ENCODE measurements around the gene TTC9.
A peak's percentile ranks its signal among the peaks of the same experiment; 100 is the strongest.
"Not testable (repeated sequence)": the region's sequence is repeated elsewhere in the genome, so short reads cannot be mapped to it uniquely, and the experiment has no call there.

TTC9 gene

DNA sequence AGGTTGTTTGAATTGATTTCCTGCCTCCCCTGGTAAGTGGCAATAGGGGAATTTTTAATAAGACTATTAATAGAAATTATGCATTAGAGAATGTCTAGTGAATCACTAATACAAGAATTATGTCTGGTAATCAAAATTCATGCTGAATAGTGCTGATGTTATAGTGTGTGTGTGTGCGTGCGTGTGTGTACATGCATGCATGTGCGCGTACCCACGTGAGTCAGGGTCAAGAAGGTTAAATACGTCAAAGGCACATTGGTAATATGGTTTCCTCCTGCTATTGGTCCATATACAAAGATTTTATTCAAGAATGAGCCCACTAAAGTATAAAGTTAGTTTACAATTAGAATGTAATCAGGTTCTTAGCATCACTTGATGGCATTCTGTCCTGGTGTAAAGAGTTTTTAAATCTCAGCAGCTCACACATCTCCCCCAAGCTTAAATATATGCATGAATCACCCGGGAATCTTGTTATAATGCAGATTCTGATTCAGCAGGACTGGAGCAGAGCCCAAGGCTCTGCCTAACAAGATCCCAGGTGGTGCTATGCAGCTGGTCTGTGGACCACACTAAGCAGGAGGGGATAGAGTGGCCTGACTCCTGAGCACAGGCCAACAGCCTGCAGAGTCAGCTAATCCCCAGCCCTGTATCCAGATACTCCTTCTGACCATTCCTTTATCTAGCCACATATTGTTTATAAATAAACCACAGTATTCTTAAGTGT, 43.9 kb downstream of the TTC9 start:
- no peak for DNase-seq

DNA sequence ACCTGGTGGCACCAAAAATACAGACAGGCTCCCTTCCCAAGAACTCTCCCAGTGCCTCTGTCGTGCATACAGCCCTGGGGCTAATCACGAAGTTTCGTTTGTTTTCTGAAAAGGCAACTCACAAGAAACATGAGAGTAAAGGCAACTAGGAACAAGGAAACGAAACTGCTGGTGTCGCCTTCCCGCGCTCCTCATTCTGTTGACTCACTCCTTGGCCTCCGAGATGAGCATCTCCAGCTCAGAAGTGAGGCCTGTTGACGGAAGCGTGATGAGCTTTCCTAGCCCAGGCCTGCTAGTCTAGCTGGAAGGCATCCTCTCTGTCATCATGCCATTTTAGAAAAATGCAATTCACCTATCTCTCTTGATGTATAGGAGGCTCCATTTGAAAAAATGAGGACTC, 50.5 kb downstream of the TTC9 start:
- peak; percentile 37 for DNase-seq

DNA sequence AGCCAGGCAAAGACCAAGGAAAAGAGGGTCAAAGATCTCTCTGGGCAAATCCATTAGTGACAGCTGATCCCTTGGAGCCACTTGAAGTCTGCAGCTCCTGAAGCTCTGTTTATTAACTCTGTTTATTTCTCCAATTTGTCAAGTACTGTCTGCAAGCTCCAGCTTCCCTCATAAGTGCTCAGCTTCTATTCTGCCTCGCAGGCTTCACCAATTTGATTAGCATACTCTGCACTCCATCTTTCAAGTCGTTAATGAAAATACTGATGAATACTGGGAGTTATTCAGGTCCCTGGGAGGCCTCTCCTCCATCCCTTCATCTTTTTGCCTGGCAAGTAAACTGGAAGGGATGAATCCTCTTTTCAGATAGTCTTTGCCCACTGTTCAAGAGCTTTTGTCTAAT, 54.3 kb downstream of the TTC9 start:
- DNase-seq = no peak

DNA sequence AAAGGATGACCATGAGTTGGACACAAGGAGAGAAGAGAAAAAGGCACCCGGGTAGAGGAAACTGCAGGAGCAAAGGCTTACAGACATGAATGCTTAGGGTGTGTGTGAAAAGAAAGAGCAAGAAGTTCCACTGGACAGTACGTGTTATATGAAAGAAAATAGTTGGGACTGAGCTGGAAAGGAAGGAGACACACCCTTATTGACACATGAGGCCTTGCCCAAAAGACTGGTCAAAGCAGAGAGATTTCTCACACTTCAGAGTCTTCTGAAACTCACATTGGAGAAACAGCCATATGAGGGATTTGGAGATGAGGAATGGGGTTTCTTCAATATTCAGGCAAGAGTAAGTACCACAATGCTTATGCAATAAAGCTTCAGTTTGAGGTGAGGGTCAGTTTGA, 56.0 kb downstream of the TTC9 start:
- DNase-seq = no peak

DNA sequence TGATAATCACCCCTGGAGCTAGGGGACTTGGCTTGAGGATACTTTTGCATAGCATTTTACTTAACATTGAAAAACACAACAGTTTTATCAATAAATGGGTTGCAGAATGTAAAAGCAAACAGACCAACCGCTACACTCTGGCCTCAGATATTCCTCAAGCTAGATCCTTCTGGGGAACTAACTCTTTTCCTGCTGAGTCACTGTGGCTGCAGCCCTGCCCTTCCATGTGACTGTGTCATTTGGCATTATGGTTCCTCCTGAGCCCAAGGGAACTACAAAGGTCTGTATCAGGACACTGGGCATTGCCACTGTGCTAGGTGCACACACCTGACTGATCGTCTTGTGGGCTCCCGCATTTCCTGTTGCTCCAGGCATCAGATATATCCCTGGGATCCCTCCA, 56.6 kb downstream of the TTC9 start:
- DNase-seq = no peak

DNA sequence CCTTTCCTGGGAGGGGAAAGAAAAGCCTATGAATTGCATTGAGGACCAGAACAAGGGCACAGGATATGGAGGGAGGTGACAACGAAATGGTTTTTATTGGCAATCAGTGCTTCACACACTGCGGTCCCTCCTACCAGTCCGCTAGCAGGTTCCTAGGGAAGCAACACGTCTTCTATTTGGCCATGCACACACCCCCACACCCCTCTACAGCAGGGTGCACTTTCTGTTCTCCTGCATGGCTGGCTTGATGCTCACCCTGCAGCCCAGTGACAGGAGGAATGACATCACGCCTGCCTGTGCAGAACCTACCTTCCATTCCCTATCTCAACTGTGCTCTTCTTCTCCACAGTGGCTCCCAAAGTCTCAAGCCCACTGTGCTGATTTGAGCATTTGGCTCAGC, 57.9 kb downstream of the TTC9 start:
- DNase-seq = no peak

DNA sequence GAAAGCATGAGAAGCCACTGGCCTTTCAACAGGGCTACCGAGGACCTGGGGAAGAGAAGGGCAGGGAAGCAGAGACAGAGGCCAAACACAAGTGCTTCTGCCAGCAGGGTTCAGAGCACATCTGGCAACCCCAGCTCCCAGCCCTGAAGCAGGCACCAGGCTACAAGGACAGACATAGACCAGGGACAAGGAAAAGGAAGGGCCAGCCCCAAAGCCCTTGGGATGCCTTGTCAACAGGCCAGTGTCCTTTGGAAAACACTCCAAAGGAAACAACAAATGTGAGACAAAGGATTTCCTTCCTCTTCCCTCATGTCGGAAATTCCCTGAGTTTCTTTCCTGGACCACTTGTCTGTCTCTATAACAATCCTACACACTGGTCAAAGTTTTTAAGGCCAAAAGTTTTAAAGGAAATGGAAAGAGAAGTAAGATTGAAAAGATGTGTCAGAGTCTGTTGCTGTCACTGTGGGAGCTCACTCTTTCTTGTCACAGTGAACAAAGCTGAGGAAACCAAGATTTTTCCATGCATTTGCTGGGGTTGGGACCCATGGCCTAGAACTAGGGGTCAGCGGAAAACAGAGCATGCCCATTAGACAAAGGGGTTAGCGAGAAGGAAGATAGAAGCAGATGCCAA, 59.4 kb downstream of the TTC9 start:
- no peak for DNase-seq

DNA sequence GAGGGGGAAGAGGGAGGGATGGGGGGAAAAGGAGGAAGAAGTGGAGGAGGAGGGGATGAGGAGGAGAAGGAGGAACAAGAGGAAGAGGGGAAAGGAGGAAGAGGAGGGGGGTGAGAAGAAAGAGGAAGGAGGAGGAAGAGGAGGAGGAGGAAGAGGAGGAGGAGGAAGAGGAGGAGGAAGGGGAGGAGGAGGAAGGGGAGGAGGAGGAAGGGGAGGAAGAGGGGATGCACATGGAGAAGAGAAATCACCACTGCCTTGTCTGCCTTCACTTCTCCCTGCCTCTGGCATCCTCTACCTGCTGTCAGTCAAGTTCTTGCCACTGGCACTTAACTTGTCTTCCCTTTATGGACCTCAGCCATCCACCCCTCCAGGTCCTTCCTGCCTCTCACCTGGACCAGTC, 59.9 kb downstream of the TTC9 start:
- DNase-seq = no peak

DNA sequence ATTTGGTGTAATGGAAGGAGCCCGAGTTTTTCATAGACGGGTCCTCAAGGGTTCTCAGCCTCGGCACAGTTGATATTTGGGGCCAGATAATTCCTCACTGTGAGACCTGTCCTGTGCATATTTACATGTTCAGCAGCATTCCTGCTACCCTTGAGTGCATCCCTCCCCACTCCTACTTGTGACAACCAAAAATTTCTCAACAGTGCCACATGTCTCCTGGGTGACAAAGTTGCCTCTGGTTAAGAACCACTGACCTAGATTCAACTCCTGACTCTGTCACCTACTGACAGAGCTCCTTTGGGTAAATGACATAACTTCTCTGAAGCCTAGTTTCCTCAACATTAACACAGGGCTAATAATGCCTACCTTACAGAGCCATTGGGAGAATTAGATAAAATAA, 60.4 kb downstream of the TTC9 start:
- no peak for DNase-seq

DNA sequence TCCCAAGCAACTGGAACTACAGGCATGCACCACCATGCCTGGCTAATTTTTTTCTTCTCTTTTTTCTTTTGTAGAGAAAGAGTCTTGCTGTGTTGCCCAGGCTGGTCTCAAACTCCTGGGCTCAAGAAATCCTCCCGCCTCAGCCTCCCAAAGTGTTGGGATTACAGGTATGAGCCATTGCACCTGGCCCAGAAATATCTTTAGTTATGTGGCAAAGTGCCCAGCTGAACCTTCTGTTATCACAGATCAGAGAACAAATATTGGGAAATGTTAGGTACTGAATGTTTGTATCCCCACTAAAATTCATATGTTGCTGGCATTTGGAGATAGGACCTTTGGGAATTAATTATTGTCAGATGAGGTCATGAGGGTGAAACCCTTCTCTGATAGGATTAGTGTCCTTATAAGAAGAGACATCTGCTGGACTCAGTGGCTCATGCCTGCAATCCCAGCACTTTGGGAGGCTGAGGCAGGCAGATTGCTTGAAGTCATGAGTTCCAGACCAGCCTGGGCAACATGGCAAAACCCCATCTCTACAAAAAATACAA, 62.0 kb downstream of the TTC9 start:
- DNase-seq = not testable (repeated sequence)

DNA sequence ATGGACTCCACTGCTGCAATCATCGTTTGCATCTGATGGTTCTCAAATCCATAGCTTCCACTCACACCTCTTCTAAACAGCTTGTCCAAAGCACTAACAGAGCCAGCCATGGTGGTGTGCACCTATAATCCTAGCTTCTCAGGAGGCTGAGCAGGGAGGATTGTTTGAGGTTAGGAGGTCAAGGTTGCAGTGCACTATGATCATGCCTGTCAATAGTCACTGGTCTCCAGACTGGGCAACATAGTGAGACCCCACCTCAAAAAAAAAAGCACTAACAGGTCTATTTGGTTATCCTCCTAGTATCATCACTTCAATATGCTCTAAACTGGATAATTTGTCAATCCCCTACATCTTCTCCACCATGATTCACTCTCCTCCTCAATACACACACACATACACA, 63.2 kb downstream of the TTC9 start:
- no peak for DNase-seq

DNA sequence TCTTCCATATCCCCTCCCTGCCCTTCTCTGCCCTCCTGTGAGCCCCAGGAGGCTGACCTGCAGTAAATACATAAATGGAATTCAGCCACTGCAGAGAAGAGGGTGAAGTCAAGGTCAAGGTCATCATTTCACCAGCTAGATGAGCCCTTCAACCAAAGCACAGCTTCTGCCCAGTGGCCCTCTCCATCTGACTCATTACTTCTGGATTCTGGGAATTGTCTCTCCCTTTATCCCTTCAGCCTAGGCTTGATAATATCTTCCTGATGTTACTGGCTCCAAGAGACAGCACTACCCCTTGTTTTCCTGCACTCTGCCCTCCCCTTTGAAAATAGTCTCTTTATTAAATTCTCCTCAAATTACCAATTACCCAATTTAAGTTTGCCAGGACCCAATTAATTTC, 64.5 kb downstream of the TTC9 start:
- no peak for DNase-seq

DNA sequence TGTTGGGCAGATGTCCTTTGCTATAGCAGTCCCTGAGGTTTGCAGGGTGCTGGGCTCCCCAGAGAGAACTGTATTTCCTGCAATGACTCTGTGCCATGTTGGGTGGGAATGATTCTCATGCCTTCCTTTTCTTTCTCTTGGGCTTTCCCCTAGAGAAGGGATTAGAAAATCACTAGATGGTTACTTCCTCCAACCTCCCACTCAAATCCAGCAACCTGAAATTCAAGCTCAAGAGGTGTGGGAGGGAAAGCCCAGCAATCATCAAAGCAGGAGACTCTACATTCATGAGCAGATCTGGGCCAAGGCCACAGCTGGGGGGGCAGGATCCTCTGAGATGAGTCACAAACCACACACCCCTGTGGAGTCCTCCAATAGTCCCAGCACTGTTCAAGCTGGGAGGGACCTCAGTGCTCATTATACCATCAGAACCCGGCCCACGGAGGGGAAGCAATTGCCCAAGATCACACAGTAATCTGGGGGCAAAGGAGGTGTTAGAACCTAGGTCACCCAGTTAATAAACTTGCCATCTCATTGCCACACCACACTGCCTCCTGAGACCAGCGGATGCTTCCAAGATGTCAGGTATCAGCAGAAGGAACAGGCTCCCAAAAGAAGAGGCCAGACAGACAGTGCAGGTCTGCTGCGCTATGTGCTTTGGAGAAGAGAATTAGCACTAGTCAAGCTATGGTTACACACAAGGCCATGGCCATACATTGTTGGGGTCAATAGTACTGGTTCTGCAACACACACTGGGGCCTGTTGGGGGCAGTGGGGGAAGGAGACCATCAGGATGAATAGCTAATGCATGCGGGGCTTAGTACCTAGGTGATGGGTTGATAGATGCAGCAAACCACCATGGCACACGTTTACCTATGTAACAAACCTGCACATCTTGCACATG, 65.7 kb downstream of the TTC9 start:
- no peak for DNase-seq

DNA sequence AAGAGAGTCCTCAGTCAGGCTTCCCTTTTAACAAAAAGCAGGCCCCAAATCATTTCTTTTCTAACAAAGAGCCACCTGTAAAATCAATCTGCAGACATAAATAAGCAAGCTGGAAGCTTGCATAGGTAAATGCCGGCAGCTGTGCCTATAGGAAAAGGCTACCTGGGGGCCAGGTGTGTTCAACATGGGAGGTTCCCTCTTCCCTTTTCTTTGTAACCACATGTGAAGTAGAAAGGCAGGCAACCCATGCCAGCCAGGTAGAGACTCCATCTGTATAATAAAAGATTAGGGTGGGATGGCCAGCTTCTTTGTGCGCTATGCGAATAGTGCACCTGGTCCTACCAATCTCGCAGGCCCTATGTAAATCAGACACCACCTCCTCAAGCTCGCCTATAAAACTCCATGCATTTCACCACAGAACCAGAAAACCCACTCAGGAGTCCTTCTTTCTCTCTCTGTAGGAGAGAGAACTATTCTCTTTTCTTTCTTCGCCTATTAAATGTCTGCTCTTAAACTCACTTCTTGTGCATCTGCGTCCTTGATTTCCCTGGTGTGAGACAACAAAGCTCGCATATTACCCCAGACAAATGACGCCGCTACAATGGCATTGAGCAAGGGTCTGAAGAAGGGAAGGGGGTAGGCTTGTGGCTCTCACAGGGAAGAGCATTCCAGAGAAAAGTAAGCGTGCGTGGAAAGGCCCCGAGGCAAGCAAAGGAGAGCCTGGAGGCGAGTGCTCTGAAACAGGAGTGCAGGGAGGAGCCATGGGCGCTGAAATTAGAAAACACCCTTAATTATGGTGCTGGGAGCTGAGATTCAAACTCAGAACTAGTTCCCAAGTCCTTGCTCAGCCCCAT, 67.2 kb downstream of the TTC9 start:
- no peak for DNase-seq

DNA sequence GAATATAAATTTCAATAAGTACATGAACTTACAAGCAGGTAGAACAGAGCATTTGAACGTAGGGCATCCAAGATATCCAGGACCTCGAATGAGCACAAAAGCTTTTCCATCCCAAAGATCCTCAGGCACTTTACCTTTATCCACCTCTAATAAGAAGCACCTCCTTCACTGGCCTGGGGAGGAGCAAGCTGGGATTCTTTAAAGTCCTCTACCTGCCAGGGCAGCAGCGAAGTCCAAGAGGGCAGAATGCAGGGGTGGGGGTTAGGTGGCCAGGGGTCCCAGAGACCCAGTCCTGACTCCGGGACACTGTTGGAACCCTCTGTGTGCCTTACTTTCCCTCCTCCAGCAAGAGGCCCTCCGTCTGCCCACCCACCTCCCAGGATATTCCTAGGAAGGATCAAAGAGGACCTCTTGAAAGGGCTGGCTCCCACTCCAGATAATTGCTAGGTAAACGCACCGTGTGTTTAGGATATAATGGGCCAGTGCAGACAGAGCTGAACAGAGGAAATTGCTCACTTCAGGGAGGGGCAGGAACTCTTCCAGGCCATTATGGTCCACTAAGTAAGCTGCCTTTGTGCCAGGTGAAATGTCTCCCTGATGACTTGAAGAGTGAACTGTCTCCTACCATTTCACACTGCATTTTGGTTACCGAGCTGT, 68.1 kb downstream of the TTC9 start:
- no peak for DNase-seq

DNA sequence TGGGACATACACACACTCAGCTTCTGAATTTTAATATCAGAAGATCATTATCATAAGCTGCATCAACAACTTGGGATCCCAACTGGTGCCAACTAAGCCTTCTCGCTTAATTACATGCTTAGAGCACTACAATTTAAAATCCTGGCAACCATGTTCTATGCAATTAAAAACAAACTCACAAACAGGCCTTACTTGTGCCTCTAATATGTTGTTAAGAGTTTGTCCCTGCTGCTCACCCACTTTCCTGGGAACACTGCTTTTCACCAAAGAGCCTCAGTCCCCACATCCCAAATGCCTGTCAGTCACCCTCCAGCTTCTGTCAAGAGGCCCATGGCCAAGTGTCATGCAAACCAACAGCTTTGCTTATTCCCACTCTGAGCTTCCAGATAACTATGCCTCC, 69.7 kb downstream of the TTC9 start:
- no peak for DNase-seq

DNA sequence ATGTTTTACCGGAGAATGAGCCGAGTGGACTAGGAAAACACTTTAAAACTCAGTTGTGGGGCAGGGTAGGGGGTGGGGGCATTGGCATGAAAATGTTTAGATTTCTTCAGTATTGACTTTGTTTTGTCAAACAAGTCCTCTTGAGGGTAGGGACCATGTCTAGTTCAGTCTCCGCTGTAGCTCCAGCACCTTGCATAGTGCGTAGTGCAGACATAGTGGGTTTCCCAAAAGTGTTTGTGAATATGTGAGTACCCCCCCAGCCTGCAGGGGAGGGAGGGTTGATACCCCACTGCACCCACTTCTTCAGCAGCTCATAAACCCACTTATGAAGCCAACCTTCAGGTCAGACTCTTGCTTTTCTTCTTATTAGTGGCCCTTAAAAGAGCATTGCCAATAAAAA, 71.4 kb downstream of the TTC9 start:
- no peak for DNase-seq

DNA sequence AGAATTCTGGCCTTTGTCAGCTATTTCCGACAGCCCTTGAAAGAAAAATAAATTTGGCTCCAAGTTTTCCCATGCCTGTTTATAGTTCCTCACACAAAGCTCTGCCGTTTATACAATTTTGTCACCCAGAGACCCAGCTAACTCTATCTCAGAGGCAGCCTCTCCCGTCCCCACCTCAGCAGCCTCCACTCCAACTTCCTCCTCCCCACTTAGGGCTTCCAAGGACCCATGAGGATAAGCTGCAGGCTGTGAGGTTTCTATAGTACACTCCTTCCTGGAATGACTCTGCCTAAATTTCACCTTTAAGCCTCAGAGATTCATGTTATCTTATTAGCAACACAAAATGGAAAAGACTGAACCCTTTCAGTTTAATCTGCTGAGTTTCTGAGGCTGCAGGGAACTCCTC, 71.8 kb downstream of the TTC9 start:
- no peak for DNase-seq

DNA sequence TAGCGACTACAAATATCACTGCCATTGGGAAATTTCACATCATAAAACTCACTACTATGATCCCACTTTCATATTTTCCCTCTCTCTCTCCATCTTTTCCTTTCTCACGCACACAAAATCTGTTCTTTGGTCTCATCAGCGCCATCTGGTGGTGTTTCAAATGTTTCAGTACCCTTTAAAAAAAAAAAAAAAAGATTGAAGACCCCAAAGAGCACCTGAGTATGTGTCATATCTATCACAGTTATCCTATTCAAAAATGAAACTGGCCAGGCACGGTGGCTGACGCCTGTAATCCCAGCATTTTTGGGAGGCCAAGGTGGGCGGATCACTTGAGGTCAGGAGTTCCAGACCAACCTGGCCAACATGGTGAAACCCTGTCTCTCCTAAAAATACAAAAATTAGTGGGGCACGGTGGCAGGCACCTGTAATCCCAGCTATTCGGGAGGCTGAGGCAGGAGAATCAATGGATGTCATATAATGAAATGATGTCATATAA, 72.4 kb downstream of the TTC9 start:
- DNase-seq = peak; percentile 36

DNA sequence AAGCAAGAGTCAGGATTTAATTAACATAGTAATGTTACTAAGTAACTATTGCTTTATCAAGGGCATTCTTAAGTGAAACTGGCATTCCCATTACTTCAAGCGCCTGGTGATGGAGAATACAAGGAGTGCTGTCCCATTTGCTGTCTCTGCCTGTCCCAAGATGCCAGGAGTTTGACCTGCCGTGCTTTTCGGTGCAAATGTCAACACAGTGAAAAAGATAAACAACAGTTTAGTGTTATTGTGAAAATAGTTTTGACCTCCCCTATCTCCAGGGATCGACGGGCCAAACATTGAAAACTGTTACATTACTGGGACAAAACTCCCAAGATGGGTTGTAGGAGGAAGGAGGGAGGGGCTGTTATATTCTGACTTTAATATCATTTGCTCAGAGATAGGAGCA, 74.8 kb downstream of the TTC9 start:
- DNase-seq = no peak

DNA sequence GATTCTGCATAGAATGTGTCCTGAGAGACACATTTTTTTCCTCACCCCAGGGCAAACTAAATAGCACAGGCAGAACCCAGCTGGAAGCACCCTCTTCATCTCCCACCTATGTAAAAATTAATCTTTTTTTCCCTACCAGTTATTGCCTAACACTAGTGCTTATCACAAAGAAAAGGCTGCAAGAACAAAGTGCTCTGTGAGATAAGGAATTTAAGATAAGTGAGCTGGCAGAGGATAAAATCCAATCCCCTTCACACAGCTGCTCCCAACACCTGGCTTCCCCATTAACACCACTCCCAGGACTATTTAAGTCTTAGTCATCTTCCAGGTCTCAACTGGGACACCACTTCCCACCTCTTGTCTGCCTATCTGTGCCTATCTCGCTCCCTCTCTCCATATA, 75.2 kb downstream of the TTC9 start:
- DNase-seq = no peak
